ENCODE results near the gene NGFR. TPM values are rescaled to one million over a fixed set of nuclear protein-coding genes. Genes with fewer than 3 reads are reported as not detected.

Gene NGFR
- total and polyA plus RNA-seq, 9 of the 15 experiments (the other 6 are each of a cell fraction or from before 2014, with no cell fraction given): 0.07 to 0.23 (median 0.13) TPM; not detected in 4

DNA sequence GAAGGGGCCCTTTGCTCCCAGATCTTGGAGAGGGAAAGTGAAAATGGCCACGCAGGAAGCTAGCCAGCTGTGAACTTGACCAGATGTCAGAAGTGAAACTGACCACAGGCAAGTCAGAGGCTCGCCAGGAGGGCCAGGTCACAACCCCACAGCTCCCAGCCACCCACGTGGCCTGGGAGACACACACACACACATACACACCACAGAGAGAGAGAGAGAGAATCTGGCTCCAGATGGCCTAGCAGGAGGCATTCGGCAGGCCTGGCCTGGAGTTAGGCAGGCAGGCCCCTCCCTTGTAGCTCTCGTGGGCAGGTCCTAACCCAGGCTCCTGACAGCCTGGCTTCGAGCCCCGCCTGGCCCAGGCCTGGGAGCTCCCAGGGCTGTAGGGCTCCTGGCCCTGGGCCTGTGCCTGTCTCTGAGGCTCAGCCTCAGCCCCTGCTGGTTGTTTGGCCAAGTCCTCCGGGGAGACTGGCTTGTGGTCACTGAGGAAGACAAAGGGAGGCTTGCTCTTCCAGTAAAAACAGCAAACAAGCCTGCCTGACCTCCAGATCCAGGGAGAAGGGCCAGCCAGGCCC lies 20.2 kb downstream of the NGFR start (continued):
- TF ChIP-seq, protein P1, sequence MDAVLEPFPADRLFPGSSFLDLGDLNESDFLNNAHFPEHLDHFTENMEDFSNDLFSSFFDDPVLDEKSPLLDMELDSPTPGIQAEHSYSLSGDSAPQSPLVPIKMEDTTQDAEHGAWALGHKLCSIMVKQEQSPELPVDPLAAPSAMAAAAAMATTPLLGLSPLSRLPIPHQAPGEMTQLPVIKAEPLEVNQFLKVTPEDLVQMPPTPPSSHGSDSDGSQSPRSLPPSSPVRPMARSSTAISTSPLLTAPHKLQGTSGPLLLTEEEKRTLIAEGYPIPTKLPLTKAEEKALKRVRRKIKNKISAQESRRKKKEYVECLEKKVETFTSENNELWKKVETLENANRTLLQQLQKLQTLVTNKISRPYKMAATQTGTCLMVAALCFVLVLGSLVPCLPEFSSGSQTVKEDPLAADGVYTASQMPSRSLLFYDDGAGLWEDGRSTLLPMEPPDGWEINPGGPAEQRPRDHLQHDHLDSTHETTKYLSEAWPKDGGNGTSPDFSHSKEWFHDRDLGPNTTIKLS (IDR thresholded peaks at IDR 0.05; ENCODE audit: borderline replicate concordance, low read depth): 0 out of 2 replicates have a peak, but pooled peaks have one; percentile 31
- TF ChIP-seq MAFF (IDR thresholded peaks at IDR 0.05; ENCODE audit: low read length) (no peak), STAT5B (CRISPR knock-in tag; IDR thresholded peaks at IDR 0.05) (no peak), ETS2 (tag; IDR thresholded peaks at IDR 0.05; ENCODE audit: borderline replicate concordance, poor library complexity, severe bottlenecking) (no peak), ZNF146 (CRISPR knock-in tag; IDR thresholded peaks at IDR 0.05; ENCODE audit: unreplicated experiment) (no peak), SMARCA4 (IDR thresholded peaks at IDR 0.05) (no peak), PRMT5 (CRISPR knock-in tag; IDR thresholded peaks at IDR 0.05) (no peak), ZFP36 (IDR thresholded peaks at IDR 0.05; ENCODE audit: low read depth, low read length, partially characterized antibody) (no peak), TCF7L2 (IDR thresholded peaks at IDR 0.05; ENCODE audit: low read depth, low read length) (no peak), ZNF184 (CRISPR knock-in tag; IDR thresholded peaks at IDR 0.05) (no peak), DLX4 (CRISPR knock-in tag; IDR thresholded peaks at IDR 0.05) (no peak), MTF1 (CRISPR knock-in tag; IDR thresholded peaks at IDR 0.05; ENCODE audit: borderline replicate concordance) (no peak)
- TF ChIP-seq, protein P2, sequence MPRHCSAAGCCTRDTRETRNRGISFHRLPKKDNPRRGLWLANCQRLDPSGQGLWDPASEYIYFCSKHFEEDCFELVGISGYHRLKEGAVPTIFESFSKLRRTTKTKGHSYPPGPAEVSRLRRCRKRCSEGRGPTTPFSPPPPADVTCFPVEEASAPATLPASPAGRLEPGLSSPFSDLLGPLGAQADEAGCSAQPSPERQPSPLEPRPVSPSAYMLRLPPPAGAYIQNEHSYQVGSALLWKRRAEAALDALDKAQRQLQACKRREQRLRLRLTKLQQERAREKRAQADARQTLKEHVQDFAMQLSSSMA (CRISPR knock-in tag; IDR thresholded peaks at IDR 0.05): no peak
- TF ChIP-seq, protein P3, sequence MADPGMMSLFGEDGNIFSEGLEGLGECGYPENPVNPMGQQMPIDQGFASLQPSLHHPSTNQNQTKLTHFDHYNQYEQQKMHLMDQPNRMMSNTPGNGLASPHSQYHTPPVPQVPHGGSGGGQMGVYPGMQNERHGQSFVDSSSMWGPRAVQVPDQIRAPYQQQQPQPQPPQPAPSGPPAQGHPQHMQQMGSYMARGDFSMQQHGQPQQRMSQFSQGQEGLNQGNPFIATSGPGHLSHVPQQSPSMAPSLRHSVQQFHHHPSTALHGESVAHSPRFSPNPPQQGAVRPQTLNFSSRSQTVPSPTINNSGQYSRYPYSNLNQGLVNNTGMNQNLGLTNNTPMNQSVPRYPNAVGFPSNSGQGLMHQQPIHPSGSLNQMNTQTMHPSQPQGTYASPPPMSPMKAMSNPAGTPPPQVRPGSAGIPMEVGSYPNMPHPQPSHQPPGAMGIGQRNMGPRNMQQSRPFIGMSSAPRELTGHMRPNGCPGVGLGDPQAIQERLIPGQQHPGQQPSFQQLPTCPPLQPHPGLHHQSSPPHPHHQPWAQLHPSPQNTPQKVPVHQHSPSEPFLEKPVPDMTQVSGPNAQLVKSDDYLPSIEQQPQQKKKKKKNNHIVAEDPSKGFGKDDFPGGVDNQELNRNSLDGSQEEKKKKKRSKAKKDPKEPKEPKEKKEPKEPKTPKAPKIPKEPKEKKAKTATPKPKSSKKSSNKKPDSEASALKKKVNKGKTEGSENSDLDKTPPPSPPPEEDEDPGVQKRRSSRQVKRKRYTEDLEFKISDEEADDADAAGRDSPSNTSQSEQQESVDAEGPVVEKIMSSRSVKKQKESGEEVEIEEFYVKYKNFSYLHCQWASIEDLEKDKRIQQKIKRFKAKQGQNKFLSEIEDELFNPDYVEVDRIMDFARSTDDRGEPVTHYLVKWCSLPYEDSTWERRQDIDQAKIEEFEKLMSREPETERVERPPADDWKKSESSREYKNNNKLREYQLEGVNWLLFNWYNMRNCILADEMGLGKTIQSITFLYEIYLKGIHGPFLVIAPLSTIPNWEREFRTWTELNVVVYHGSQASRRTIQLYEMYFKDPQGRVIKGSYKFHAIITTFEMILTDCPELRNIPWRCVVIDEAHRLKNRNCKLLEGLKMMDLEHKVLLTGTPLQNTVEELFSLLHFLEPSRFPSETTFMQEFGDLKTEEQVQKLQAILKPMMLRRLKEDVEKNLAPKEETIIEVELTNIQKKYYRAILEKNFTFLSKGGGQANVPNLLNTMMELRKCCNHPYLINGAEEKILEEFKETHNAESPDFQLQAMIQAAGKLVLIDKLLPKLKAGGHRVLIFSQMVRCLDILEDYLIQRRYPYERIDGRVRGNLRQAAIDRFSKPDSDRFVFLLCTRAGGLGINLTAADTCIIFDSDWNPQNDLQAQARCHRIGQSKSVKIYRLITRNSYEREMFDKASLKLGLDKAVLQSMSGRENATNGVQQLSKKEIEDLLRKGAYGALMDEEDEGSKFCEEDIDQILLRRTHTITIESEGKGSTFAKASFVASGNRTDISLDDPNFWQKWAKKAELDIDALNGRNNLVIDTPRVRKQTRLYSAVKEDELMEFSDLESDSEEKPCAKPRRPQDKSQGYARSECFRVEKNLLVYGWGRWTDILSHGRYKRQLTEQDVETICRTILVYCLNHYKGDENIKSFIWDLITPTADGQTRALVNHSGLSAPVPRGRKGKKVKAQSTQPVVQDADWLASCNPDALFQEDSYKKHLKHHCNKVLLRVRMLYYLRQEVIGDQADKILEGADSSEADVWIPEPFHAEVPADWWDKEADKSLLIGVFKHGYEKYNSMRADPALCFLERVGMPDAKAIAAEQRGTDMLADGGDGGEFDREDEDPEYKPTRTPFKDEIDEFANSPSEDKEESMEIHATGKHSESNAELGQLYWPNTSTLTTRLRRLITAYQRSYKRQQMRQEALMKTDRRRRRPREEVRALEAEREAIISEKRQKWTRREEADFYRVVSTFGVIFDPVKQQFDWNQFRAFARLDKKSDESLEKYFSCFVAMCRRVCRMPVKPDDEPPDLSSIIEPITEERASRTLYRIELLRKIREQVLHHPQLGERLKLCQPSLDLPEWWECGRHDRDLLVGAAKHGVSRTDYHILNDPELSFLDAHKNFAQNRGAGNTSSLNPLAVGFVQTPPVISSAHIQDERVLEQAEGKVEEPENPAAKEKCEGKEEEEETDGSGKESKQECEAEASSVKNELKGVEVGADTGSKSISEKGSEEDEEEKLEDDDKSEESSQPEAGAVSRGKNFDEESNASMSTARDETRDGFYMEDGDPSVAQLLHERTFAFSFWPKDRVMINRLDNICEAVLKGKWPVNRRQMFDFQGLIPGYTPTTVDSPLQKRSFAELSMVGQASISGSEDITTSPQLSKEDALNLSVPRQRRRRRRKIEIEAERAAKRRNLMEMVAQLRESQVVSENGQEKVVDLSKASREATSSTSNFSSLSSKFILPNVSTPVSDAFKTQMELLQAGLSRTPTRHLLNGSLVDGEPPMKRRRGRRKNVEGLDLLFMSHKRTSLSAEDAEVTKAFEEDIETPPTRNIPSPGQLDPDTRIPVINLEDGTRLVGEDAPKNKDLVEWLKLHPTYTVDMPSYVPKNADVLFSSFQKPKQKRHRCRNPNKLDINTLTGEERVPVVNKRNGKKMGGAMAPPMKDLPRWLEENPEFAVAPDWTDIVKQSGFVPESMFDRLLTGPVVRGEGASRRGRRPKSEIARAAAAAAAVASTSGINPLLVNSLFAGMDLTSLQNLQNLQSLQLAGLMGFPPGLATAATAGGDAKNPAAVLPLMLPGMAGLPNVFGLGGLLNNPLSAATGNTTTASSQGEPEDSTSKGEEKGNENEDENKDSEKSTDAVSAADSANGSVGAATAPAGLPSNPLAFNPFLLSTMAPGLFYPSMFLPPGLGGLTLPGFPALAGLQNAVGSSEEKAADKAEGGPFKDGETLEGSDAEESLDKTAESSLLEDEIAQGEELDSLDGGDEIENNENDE (IDR thresholded peaks at IDR 0.05; ENCODE audit: low read depth, low read length): no peak
